Kidney (tissue), 14 donors: ENCODE data around the gene SF3B6. TPM values are rescaled to one million over a fixed set of nuclear protein-coding genes. Genes with fewer than 3 reads are reported as not detected.

Source experiments
- DNase-seq, 5 donors: peaks; one replicate each; pipeline ENCODE4 v3.0.0-alpha.2; 2013 to 2020
- FAIRE-seq: peaks from 2 replicates; lab custom pipeline; 2012; peaks lifted over from hg19 to GRCh38; lab: Jason Lieb, UNC
- H3K27ac ChIP-seq, 2 donors: one replicate each; pipeline ENCODE4 v1.7.0; 2013; ENCODE audit warnings: low read depth in 2 of 2, low read length in 2 of 2, inconsistent platforms in 1 of 2
- H3K27me3 ChIP-seq: one replicate; pipeline ENCODE4 v1.7.1; 2013; ENCODE audit warnings: low read length, inconsistent platforms; ENCODE audit not compliant: control insufficient read depth, insufficient read depth
- H3K36me3 ChIP-seq, 3 donors: one replicate each; pipeline versions ENCODE4 v1.7.0 to v1.7.1; 2013; ENCODE audit warnings: low read length in 3 of 3, control low read depth in 1 of 3, inconsistent platforms in 1 of 3; ENCODE audit not compliant: insufficient read depth in 3 of 3, control insufficient read depth in 2 of 3
- H3K4me1 ChIP-seq, 3 donors: one replicate each; pipeline versions ENCODE4 v1.7.0 to v1.7.1; 2013; ENCODE audit warnings: low read length in 3 of 3, inconsistent platforms in 1 of 3, low read depth in 1 of 3; ENCODE audit not compliant: control insufficient read depth in 2 of 3, insufficient read depth in 2 of 3
- H3K4me3 ChIP-seq, 3 donors: one replicate each; pipeline versions ENCODE4 v1.7.0 to v1.8.1; 2013; ENCODE audit warnings: low read length in 3 of 3, control low read depth in 1 of 3, inconsistent platforms in 1 of 3
- H3K9ac ChIP-seq, 3 donors: one replicate each; pipeline versions ENCODE4 v1.7.0 to v1.7.1; 2013; ENCODE audit warnings: low read length in 3 of 3, control low read depth in 1 of 3, inconsistent platforms in 1 of 3
- H3K9me3 ChIP-seq, 3 donors: one replicate each; pipeline versions ENCODE4 v1.7.0 to v1.7.1; 2013; ENCODE audit warnings: low read length in 3 of 3, control low read depth in 1 of 3, inconsistent platforms in 1 of 3; ENCODE audit not compliant: control insufficient read depth in 2 of 3, insufficient read depth in 1 of 3
- CTCF ChIP-seq: IDR thresholded peaks from 3 replicates; pipeline ENCODE4 v1.5.1; 2012; ENCODE audit warnings: mild to moderate bottlenecking, moderate library complexity, borderline replicate concordance; ENCODE audit not compliant: insufficient read depth; ENCODE audit errors: extremely low read depth
- intact Hi-C: fragments of 100-400 bp; cut with DNase I; formaldehyde crosslinking; loops from one replicate; pipeline ENCODE4 v1.11.1; 2022
- polyA plus RNA-seq: library from polyadenylated mRNA; stranded (reverse); fragments of 350-450 nt; fragmentation: Illumina TruSeq; extraction: RNeasy Lipid Tissue Mini Kit (QIAGEN cat#74804); gene quantifications from one replicate; pipeline ENCODE4 v1.2.3, GENCODE V29; 2014; ENCODE audit warnings: low read depth, low replicate concordance; ENCODE audit not compliant: insufficient read depth
- total RNA-seq: library from RNA; stranded (reverse); fragmentation: NEBNext Ultra II Directional; extraction: Animal tissue kit (Norgen Biotek cat#: 25700); gene quantifications from one replicate; pipeline ENCODE4 v1.2.1, GENCODE V29; 2021
- donor health status: control.
- donor health status: control.
- donor health status: control.
- donor health status: control.
- donor health status: control.
- donor health status: DM: yes; HTN: yes; CAD: no.
- donor health status: Normal renal cell carcinoma (clear cell type).

SF3B6 gene
- total and polyA plus RNA-seq, 2 donors from 2014 or later, result 74.8 to 170 TPM

- H3K27ac ChIP-seq, result peak within 1 kb of the TSS; percentile 79 to 90
- no peaks in the 10 kb centered on the region for H3K9me3 ChIP-seq
- no peak for TF ChIP-seq CTCF
- peaks cover 0 to 9% (median 2%) of the 10 kb centered on the region in 3 donors for H3K4me1 ChIP-seq
- H3K36me3 ChIP-seq, result no peaks in the 10 kb centered on the region
- H3K27me3 ChIP-seq, result no peaks in the 10 kb centered on the region
- FAIRE-seq (no peak), DNase-seq (peak; percentile 91 to 96 (median 92))
- H3K9ac ChIP-seq, result peak within 1 kb of the TSS; percentile 74 to 93 (median 93)
- peak within 1 kb of the TSS; percentile 77 to 92 (median 79) for H3K4me3 ChIP-seq
- intact Hi-C loops, result no loop called here
These were observed 47.2 kb upstream of the SF3B6 start, which contains the start of the genes FAM228B and PFN4 for GRCh38 chr2:24123195-24123921. TSS of gene FAM228B (plus strand) at chr2:24123469. CDS start at chr2:24124362, 893 bp downstream. TSS of gene PFN4 (minus strand) at chr2:24123334. CDS start at chr2:24122535, 799 bp downstream.

- intact Hi-C loops, result no loop called here
- DNase-seq, result peak in 2 of 5 donors; percentile 18 to 21
- Histone ChIP-seq H3K9ac (peak overlapping the region; percentile 72 to 92 (median 74)), H3K4me1 (peaks cover 0 to 9% (median 2%) of the 10 kb centered on the region in 3 donors), H3K27ac (peak overlapping the region; percentile 79 to 90), H3K36me3 (no peaks in the 10 kb centered on the region), H3K4me3 (peak overlapping the region; percentile 77 to 83 (median 79)), H3K27me3 (no peaks in the 10 kb centered on the region), H3K9me3 (no peaks in the 10 kb centered on the region)
- no peak for FAIRE-seq
- TF ChIP-seq CTCF, result no peak
These were observed 46.5 kb upstream of the SF3B6 start for GRCh38 chr2:24122366-24123194.

- intact Hi-C loops, result no loop called here
- no peak for FAIRE-seq
- no peak overlapping the region for H3K9ac ChIP-seq
- peaks cover 0 to 9% (median 2%) of the 10 kb centered on the region in 3 donors for H3K4me1 ChIP-seq
- H3K4me3 ChIP-seq, result no peak overlapping the region
- no peaks in the 10 kb centered on the region for H3K36me3 ChIP-seq
- no peak overlapping the region for H3K27ac ChIP-seq
- TF ChIP-seq CTCF, result no peak
- DNase-seq, result peak in 1 of 5 donors; percentile 11
- no peaks in the 10 kb centered on the region for H3K9me3 ChIP-seq
- H3K27me3 ChIP-seq, result no peaks in the 10 kb centered on the region
These were observed 45.3 kb upstream of the SF3B6 start for GRCh38 chr2:24121469-24121868.
